Ishikawa (cell line): ENCODE measurements around the gene RXRA.
A peak's percentile ranks its signal among the peaks of the same experiment; 100 is the strongest.

Source experiments
- CEBPB ChIP-seq: IDR thresholded peaks from 2 replicates; pipeline ENCODE4 v1.6.1; 2012
- CREB1 ChIP-seq: IDR thresholded peaks from 2 replicates; pipeline ENCODE4 v1.6.1; 2012; ENCODE audit warnings: low read depth
- EGR1 ChIP-seq: IDR thresholded peaks from 2 replicates; pipeline ENCODE4 v1.6.1; 2012
- EP300 ChIP-seq: IDR thresholded peaks from 2 replicates; pipeline ENCODE4 v1.6.1; 2012; ENCODE audit warnings: borderline replicate concordance
- FOXM1 ChIP-seq: IDR thresholded peaks from 2 replicates; pipeline ENCODE4 v1.6.1; 2012; ENCODE audit warnings: low read depth, borderline replicate concordance
- NFIC ChIP-seq: IDR thresholded peaks from 2 replicates; pipeline ENCODE4 v1.6.1; 2012
- RAD21 ChIP-seq: IDR thresholded peaks from 2 replicates; pipeline ENCODE4 v1.6.1; 2012; ENCODE audit warnings: low read depth
- TAF1 ChIP-seq: IDR thresholded peaks from 2 replicates; pipeline ENCODE4 v1.6.1; 2012; ENCODE audit warnings: low read depth, mild to moderate bottlenecking
- TCF12 ChIP-seq: IDR thresholded peaks from 2 replicates; pipeline ENCODE4 v1.6.1; 2012; ENCODE audit warnings: low read depth
- TEAD4 ChIP-seq: IDR thresholded peaks from 2 replicates; pipeline ENCODE4 v1.6.1; 2012
- YY1 ChIP-seq: IDR thresholded peaks from 2 replicates; pipeline ENCODE4 v1.6.1; 2012; ENCODE audit warnings: low read depth
- ZBTB7A ChIP-seq: IDR thresholded peaks from 2 replicates; pipeline ENCODE4 v1.6.1; 2012; ENCODE audit warnings: low read depth
- TF ChIP-seq, protein P1 (sequence below): IDR thresholded peaks from 2 replicates; pipeline ENCODE4 v1.6.1; 2012
- TF ChIP-seq, protein P2 (sequence below): IDR thresholded peaks from 2 replicates; pipeline ENCODE4 v1.6.1; 2012; ENCODE audit warnings: low read depth, mild to moderate bottlenecking
- TF ChIP-seq, protein P3 (sequence below): IDR thresholded peaks from 2 replicates; pipeline ENCODE4 v1.6.1; 2012

The RXRA gene

DNA sequence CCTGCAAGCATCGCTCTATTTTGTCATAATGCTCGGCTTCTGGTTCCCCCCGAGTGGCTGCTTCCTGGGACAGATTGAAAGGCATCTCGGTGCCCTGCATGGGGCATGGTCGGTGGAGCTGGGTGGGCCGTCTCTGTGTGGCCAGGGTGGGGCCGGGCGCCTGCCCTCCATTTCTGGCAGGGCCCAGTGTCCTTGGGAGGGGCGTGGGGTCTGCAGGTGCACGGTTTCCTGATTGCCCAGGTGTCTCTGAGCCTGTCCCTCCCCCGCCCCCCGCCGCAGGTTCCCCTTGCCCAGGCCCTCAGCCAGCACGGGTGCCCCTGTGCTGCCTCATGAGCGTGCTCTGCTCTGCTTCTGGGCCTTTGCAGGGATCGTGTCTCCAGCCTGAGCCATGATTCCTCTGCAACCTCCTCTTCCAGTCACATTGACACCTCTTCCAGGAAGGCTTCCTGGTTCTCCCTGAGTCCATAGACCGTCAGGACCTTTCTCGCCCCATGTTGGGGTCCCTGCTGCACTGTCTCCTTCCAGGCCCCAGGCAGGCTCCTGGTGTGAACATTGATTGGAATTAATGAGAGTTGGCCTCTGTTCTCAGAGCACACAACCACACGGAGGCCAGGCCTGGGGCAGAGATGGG lies 90.2 kb downstream of the RXRA start:
- TF ChIP-seq, protein P1, sequence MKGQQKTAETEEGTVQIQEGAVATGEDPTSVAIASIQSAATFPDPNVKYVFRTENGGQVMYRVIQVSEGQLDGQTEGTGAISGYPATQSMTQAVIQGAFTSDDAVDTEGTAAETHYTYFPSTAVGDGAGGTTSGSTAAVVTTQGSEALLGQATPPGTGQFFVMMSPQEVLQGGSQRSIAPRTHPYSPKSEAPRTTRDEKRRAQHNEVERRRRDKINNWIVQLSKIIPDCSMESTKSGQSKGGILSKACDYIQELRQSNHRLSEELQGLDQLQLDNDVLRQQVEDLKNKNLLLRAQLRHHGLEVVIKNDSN, result no peak
- TF ChIP-seq, protein P2, sequence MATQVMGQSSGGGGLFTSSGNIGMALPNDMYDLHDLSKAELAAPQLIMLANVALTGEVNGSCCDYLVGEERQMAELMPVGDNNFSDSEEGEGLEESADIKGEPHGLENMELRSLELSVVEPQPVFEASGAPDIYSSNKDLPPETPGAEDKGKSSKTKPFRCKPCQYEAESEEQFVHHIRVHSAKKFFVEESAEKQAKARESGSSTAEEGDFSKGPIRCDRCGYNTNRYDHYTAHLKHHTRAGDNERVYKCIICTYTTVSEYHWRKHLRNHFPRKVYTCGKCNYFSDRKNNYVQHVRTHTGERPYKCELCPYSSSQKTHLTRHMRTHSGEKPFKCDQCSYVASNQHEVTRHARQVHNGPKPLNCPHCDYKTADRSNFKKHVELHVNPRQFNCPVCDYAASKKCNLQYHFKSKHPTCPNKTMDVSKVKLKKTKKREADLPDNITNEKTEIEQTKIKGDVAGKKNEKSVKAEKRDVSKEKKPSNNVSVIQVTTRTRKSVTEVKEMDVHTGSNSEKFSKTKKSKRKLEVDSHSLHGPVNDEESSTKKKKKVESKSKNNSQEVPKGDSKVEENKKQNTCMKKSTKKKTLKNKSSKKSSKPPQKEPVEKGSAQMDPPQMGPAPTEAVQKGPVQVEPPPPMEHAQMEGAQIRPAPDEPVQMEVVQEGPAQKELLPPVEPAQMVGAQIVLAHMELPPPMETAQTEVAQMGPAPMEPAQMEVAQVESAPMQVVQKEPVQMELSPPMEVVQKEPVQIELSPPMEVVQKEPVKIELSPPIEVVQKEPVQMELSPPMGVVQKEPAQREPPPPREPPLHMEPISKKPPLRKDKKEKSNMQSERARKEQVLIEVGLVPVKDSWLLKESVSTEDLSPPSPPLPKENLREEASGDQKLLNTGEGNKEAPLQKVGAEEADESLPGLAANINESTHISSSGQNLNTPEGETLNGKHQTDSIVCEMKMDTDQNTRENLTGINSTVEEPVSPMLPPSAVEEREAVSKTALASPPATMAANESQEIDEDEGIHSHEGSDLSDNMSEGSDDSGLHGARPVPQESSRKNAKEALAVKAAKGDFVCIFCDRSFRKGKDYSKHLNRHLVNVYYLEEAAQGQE, result no peak
- no peak for TF ChIP-seq NFIC
- no peak for TF ChIP-seq ZBTB7A
- no peak for TF ChIP-seq CEBPB
- no peak for TF ChIP-seq RAD21
- TF ChIP-seq EGR1, result no peak
- TF ChIP-seq CREB1, result no peak
- TF ChIP-seq TCF12, result no peak

DNA sequence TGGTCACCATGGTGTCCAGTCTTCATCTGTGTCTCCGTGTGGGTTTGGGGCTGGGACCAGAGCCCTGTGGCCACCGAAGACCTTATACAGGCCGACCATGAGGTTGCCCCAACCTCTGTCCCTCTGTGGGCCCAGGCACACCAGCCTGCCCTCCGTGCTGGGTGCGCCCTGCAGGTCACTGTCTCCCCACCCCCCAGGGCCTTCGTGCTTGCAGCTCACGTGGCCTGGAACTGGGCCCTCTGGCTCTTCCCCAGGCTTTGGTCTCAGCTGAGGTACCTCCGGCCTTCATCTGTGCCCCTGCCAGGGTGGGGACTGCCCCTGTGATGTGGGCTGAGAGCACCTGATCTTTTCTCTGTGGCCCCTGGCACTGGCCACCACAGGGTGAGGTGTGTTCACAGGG lies 92.1 kb downstream of the RXRA start:
- TF ChIP-seq EGR1, result no peak
- no peak for TF ChIP-seq TCF12
- TF ChIP-seq NFIC, result no peak
- TF ChIP-seq CREB1, result no peak
- TF ChIP-seq RAD21, result no peak
- TF ChIP-seq, protein P3, sequence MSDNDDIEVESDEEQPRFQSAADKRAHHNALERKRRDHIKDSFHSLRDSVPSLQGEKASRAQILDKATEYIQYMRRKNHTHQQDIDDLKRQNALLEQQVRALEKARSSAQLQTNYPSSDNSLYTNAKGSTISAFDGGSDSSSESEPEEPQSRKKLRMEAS, result no peak
- TF ChIP-seq, protein P2, result no peak
- TF ChIP-seq CEBPB, result no peak
- no peak for TF ChIP-seq YY1

DNA sequence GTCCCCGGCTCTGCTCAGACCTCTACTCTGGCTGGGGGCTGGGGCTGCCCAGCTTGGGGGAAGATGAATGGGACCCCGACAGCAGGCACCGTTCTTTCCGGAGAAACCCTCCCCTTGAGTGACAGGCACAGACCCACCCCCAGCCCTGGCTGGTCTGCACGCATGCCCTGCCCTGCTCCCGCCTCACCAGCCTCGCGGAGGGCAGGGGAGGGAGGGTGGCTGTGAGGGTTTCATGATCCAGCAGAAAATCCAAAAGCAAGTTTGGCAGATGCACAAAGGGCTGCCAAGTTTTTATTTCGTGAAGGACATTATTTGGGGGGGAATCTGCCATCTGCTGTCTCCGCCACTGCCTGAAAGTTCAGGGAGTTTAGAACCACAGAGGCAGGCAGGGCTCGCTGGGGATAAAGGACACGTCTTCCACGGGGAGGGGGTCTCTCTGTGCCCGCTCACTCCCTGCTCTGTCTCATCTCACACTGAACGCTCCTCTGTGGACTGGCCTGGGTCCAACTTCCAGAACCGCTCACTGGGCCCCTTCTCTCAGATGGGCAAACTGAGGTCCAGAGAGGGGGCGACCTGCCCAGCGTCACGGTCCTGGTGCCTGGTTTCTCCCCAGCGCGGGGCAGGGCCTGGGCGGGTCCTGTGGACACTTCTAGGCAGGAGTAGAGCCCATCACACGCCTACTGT lies 92.9 kb downstream of the RXRA start:
- TF ChIP-seq TEAD4, result no peak
- TF ChIP-seq YY1, result no peak
- no peak for TF ChIP-seq CEBPB
- no peak for TF ChIP-seq EGR1
- TF ChIP-seq, protein P1, result no peak
- TF ChIP-seq, protein P3, result no peak

DNA sequence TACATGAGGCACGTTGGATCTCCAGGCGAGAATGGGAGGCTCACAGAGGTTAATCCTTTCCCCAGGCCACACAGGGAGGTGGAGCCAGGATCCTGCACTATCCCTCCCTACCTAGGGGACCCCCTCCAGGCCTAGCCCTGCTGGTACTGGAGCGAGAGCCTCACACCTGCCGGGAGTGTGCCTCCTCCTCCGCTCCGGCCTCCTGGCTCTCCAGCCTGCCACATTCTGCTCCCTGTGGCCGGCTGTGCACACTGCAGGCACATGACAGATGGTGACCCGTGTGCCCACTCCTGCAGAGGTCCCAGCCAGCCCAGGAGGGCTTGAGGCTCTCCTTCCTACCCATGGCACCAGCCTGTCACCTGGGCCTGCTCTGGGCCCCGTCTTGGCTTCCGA lies 93.4 kb downstream of the RXRA start:
- TF ChIP-seq RAD21 (peak; percentile 43), EP300 (no peak)

DNA sequence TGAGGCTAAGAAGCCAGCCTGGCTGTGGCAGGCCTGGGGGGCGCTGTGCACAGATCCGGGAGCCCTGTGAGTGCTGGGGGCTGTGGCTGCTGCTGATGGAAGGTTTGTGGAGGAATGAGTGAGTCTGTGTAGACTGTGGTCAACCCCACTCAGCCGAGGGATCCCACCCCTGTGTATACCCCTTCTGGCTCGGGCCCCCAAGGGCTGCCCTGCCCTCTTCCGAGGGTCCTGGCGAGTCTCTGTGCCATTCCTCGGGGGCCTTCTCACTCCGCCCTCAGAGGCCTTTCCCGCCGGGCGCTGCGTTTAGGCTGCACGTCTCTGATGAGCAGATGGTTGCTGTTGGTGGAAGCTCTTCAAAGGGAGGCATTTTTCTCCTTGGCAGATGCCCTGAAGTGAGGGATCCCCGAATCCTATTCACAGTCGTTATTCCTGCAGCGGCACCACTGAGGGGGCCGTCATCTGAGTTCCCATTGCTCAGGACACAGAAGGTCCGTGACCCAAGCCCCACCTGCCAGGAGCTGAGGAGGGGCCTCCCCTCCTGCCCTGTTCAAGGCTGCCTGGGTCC lies 94.1 kb downstream of the RXRA start:
- TF ChIP-seq EGR1 (no peak), NFIC (no peak), ZBTB7A (no peak), FOXM1 (no peak), TCF12 (no peak), CREB1 (no peak), CEBPB (no peak), RAD21 (no peak), YY1 (no peak), TEAD4 (no peak), EP300 (no peak), TAF1 (no peak)
- TF ChIP-seq, protein P3, result no peak
- TF ChIP-seq, protein P1, result no peak
- TF ChIP-seq, protein P2, result no peak
